MM.1S (cell line): Measurements from ENCODE around the gene LCN12.

Source experiments
- DNase-seq: peaks from one replicate; pipeline ENCODE4 v3.0.0-alpha.2; 2015
- H2AFZ ChIP-seq: fragments of 300-600 bp; sonication (generic); 2 replicates; pipeline ENCODE4 v1.6.0; 2016; ENCODE audit warnings: antibody characterized with exemption, low read length
- H3F3A ChIP-seq: fragments of 300-600 bp; sonication (generic); 2 replicates; pipeline ENCODE4 v1.6.1; 2016; ENCODE audit warnings: mild to moderate bottlenecking, antibody characterized with exemption, low read length, moderate library complexity, mixed read lengths; ENCODE audit not compliant: insufficient read depth
- H3K27ac ChIP-seq: fragments of 300-600 bp; sonication (generic); 2 replicates; pipeline ENCODE4 v1.5.1; 2016; ENCODE audit warnings: mild to moderate bottlenecking, low read length
- H3K27me3 ChIP-seq: fragments of 300-600 bp; sonication (generic); replicated peaks from 2 replicates; pipeline ENCODE4 v1.6.0; 2016; ENCODE audit warnings: low read length; ENCODE audit not compliant: insufficient read depth
- H3K36me3 ChIP-seq: fragments of 300-600 bp; sonication (generic); replicated peaks from 2 replicates; pipeline ENCODE4 v1.6.1; 2016; ENCODE audit warnings: mild to moderate bottlenecking, low read length, mixed read lengths; ENCODE audit not compliant: insufficient read depth
- H3K4me1 ChIP-seq: fragments of 300-600 bp; sonication (generic); 2 replicates; pipeline ENCODE4 v1.6.1; 2016; ENCODE audit warnings: low read length, mixed read lengths
- H3K4me2 ChIP-seq: fragments of 300-600 bp; sonication (generic); 2 replicates; pipeline ENCODE4 v1.6.0; 2016; ENCODE audit warnings: low read depth, low read length
- H3K4me3 ChIP-seq: fragments of 300-600 bp; sonication (generic); 2 replicates; pipeline ENCODE4 v1.5.1; 2016; ENCODE audit warnings: low read length, mixed read lengths
- H3K79me2 ChIP-seq: fragments of 300-600 bp; sonication (generic); 2 replicates; pipeline ENCODE4 v1.6.1; 2016; ENCODE audit warnings: mixed run types, low read length, mixed read lengths
- H3K9ac ChIP-seq: fragments of 300-600 bp; sonication (generic); 2 replicates; pipeline ENCODE4 v1.6.1; 2016; ENCODE audit warnings: low read length, mixed read lengths
- H3K9me2 ChIP-seq: fragments of 300-600 bp; sonication (generic); replicated peaks from 2 replicates; pipeline ENCODE4 v1.6.1; 2016; ENCODE audit warnings: mild to moderate bottlenecking, low read length, mixed read lengths; ENCODE audit not compliant: insufficient read depth
- H3K9me3 ChIP-seq: fragments of 300-600 bp; sonication (generic); replicated peaks from 2 replicates; pipeline ENCODE4 v1.6.1; 2016; ENCODE audit warnings: mild to moderate bottlenecking, low read length, mixed read lengths; ENCODE audit not compliant: insufficient read depth
- H4K20me1 ChIP-seq: fragments of 300-600 bp; sonication (generic); 2 replicates; pipeline ENCODE4 v1.6.1; 2016; ENCODE audit warnings: mild to moderate bottlenecking, low read length, moderate library complexity, mixed read lengths; ENCODE audit not compliant: insufficient read depth
- CTCF ChIP-seq: fragments of 300-600 bp; sonication (generic); IDR thresholded peaks from 2 replicates; pipeline ENCODE4 v1.5.1; 2016; ENCODE audit warnings: antibody characterized with exemption, low read length, mixed read lengths
- EZH2 ChIP-seq: fragments of 300-600 bp; sonication (generic); optimal IDR thresholded peaks from 2 replicates; pipeline ENCODE3; 2017; ENCODE audit warnings: low read depth, mild to moderate bottlenecking, antibody characterized with exemption, low read length, mixed read lengths
- EZH2phosphoT487 ChIP-seq: fragments of 300-600 bp; sonication (generic); IDR thresholded peaks from 2 replicates; pipeline ENCODE4 v1.6.1; 2018; ENCODE audit warnings: antibody characterized with exemption, low read length

LCN12 gene

DNA sequence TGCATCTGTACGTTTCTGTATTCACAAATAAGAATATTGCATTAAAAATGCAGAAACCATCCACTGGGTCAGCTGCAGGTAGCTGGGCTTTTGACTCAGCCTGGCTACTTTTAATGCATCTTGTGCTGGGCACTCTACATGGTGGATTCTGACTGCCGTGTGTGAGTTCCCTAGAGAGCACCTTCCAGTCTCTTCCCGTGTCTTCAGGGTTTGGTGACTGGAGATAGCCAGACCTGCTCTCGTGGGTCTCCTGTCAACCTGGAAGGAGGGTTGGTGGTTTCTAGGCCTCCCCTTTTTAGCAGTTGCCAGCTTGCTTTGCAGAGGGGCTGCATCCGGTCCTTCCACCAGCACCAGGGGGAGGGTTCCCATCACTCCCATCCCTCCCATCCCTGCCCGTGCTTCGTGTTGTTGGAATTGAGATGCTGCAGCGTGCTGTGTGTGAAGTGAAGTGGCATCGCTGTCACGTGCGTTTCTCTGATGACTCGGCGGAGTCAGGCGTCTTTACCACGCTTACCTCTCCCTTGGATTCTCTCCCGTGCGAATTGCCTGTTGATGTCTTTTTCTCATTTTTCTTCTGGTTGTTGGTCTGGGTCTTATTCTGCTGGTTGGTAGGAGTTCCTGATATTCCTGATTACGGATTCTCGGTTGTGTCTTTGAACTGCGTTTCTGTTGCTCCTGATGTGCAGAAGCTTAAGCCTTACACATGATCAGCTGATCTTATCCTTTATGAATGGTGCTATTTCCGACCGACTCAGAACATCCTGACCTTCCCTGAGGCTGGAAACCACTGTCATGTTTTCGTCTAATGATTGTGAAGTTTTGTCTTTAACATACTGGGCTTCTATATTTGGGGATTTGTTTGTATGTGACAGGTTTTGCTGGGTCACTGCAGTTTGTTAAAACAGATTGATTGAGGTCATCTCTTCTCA is 24.5 kb upstream of the LCN12 start:
- Histone ChIP-seq H3K79me2 (no peaks in the 10 kb centered on the region), H3K9me2 (no peaks in the 10 kb centered on the region), H2AFZ (no peak overlapping the region), H3K9me3 (no peaks in the 10 kb centered on the region), H3K36me3 (no peaks in the 10 kb centered on the region; the same call in 1 of the 2 replicates), H3K27me3 (no peaks in the 10 kb centered on the region), H3K4me1 (no peaks in the 10 kb centered on the region), H3K9ac (no peak overlapping the region), H3F3A (no peaks in the 10 kb centered on the region), H3K27ac (no peak overlapping the region), H3K4me3 (no peak overlapping the region), H4K20me1 (no peaks in the 10 kb centered on the region), H3K4me2 (no peak overlapping the region)
- no peak for TF ChIP-seq EZH2
- no peak for TF ChIP-seq EZH2phosphoT487
- no peak for TF ChIP-seq CTCF
- no peak for DNase-seq

DNA sequence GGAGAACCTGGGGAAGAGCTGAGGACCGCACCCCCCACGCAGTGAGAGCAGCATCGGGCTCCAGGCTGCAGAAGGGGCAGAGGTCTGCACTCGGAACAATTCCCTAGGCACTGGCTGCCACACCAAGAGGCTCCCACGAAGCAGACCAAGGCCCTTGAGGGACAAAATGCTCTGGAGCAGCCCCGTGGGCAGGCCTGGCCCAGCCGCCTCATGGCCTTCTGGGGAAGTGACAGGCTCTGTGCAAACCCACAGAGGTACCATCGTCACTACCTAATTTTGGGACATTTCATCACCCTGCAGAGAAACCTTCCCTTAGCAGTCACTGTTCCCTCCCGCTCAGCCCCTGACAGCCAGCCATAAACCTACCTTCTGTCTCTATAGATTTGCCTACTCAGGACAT is 23.5 kb upstream of the LCN12 start:
- no peak overlapping the region for H3K4me2 ChIP-seq
- DNase-seq: no peak
- no peaks in the 10 kb centered on the region for H3F3A ChIP-seq
- H3K9ac ChIP-seq: no peak overlapping the region
- no peak overlapping the region for H2AFZ ChIP-seq
- H4K20me1 ChIP-seq: no peaks in the 10 kb centered on the region
- no peaks in the 10 kb centered on the region for H3K27me3 ChIP-seq
- no peaks in the 10 kb centered on the region for H3K79me2 ChIP-seq
- no peak overlapping the region for H3K4me3 ChIP-seq
- H3K9me2 ChIP-seq: no peaks in the 10 kb centered on the region
- no peaks in the 10 kb centered on the region for H3K4me1 ChIP-seq
- TF ChIP-seq EZH2phosphoT487: no peak
- no peak for TF ChIP-seq CTCF
- TF ChIP-seq EZH2: no peak
- no peaks in the 10 kb centered on the region; the same call in 1 of the 2 replicates for H3K36me3 ChIP-seq
- no peaks in the 10 kb centered on the region for H3K9me3 ChIP-seq
- H3K27ac ChIP-seq: no peak overlapping the region

DNA sequence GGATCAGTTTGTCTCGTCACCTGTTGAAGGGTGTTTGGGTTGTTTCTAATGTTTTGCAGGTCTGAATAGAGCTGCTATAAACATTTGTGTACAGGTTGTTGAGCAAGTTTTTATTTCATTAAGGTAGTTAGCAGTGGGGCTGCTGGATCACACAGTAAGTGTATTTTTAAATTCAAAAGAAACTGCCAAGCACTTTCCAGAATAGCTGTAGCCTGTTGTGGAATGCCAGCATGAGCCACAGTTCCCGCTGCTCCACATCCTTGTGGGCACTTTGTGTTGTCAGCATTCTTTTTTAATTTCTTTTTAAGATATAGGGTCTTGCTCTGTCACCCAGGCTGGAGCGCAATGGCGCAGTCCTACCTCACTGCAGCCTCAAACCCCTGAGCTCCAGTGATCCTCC is 22.1 kb upstream of the LCN12 start:
- H3K9me3 ChIP-seq: no peaks in the 10 kb centered on the region
- H2AFZ ChIP-seq: no peak overlapping the region
- H3K36me3 ChIP-seq: no peaks in the 10 kb centered on the region
- no peak overlapping the region for H3K4me3 ChIP-seq
- H3F3A ChIP-seq: no peaks in the 10 kb centered on the region
- TF ChIP-seq EZH2phosphoT487 (no peak), CTCF (no peak), EZH2 (no peak)
- no peaks in the 10 kb centered on the region for H4K20me1 ChIP-seq
- no peak for DNase-seq
- no peaks in the 10 kb centered on the region for H3K79me2 ChIP-seq
- H3K9me2 ChIP-seq: no peaks in the 10 kb centered on the region
- H3K4me2 ChIP-seq: no peak overlapping the region
- H3K27me3 ChIP-seq: no peaks in the 10 kb centered on the region
- no peak overlapping the region for H3K9ac ChIP-seq
- no peaks in the 10 kb centered on the region for H3K4me1 ChIP-seq
- H3K27ac ChIP-seq: no peak overlapping the region
